SK-N-SH treated with all-trans-retinoic acid at 6 μM for 48 hours (cell line): Measurements from ENCODE around the gene CD4.

Experiments used
- ATAC-seq: fragments of 200-7000 bp; cut with Tn5 transposase; 3 replicates; pipeline ENCODE4 v1.9.1; 2020; ENCODE audit warnings: mild to moderate bottlenecking, moderate library complexity
- ARNTL ChIP-seq: fragments of 450-650 bp; formaldehyde crosslinking; IDR thresholded peaks from 2 replicates; pipeline ENCODE4 v1.5.0; 2020; ENCODE audit warnings: low read depth, mild to moderate bottlenecking, moderate library complexity, borderline replicate concordance
- BACH2 ChIP-seq: fragments of 250-450 bp; sonication (Bioruptor Pico); IDR thresholded peaks from 2 replicates; pipeline ENCODE4 v1.9.0; 2021; ENCODE audit warnings: mild to moderate bottlenecking, borderline replicate concordance
- CSDC2 ChIP-seq: fragments of 250-450 bp; sonication (Bioruptor Pico); IDR thresholded peaks from 2 replicates; pipeline ENCODE4 v1.5.0; 2020; ENCODE audit warnings: mild to moderate bottlenecking, moderate library complexity
- ESRRG ChIP-seq: fragments of 250-450 bp; sonication (Bioruptor Pico); IDR thresholded peaks from 2 replicates; pipeline ENCODE4 v1.6.1; 2021; ENCODE audit warnings: mild to moderate bottlenecking
- GLIS3 ChIP-seq: fragments of 250-450 bp; sonication (Bioruptor Pico); IDR thresholded peaks from 2 replicates; pipeline ENCODE4 v1.5.0; 2020; ENCODE audit warnings: mild to moderate bottlenecking, moderate library complexity
- ISL1 ChIP-seq: fragments of 250-450 bp; sonication (Bioruptor Pico); IDR thresholded peaks from 2 replicates; pipeline ENCODE4 v2.1.2; 2022; ENCODE audit warnings: mild to moderate bottlenecking, moderate library complexity
- PPARA ChIP-seq: fragments of 250-450 bp; sonication (Bioruptor Pico); IDR thresholded peaks from 2 replicates; pipeline ENCODE4 v1.5.0; 2020; ENCODE audit warnings: mild to moderate bottlenecking, borderline replicate concordance
- RARB ChIP-seq: fragments of 250-450 bp; sonication (Bioruptor Pico); IDR thresholded peaks from 2 replicates; pipeline ENCODE4 v1.8.0; 2021; ENCODE audit warnings: mild to moderate bottlenecking, moderate library complexity
- SNAI2 ChIP-seq: fragments of 250-450 bp; sonication (Bioruptor Pico); IDR thresholded peaks from 2 replicates; pipeline ENCODE4 v1.5.0; 2020; ENCODE audit warnings: mild to moderate bottlenecking, moderate library complexity
- TCF4 ChIP-seq: fragments of 250-450 bp; sonication (Bioruptor Pico); IDR thresholded peaks from 2 replicates; pipeline ENCODE4 v1.8.0; 2021; ENCODE audit warnings: mild to moderate bottlenecking, moderate library complexity, borderline replicate concordance
- TOX ChIP-seq: fragments of 250-450 bp; sonication (Bioruptor Pico); IDR thresholded peaks from 2 replicates; pipeline ENCODE4 v1.8.0; 2021; ENCODE audit warnings: mild to moderate bottlenecking, moderate library complexity, borderline replicate concordance
- ZC3H10 ChIP-seq: fragments of 250-450 bp; sonication (Bioruptor Pico); IDR thresholded peaks from 2 replicates; pipeline ENCODE4 v1.5.1; 2021; ENCODE audit warnings: mild to moderate bottlenecking, moderate library complexity
- ZFP3 ChIP-seq: fragments of 250-450 bp; sonication (Bioruptor Pico); IDR thresholded peaks from 2 replicates; pipeline ENCODE4 v1.5.0; 2020; ENCODE audit warnings: mild to moderate bottlenecking, moderate library complexity
- ZNF565 ChIP-seq: fragments of 450-650 bp; formaldehyde crosslinking; conservative IDR thresholded peaks from 2 replicates; pipeline ENCODE4 v1.5.0; 2020; ENCODE audit warnings: low read depth, mild to moderate bottlenecking, moderate library complexity
- ZNF70 ChIP-seq: fragments of 450-650 bp; formaldehyde crosslinking; IDR thresholded peaks from 2 replicates; pipeline ENCODE4 v1.5.0; 2020; ENCODE audit warnings: mild to moderate bottlenecking, moderate library complexity
- ZNF8 ChIP-seq: fragments of 450-650 bp; formaldehyde crosslinking; IDR thresholded peaks from 2 replicates; pipeline ENCODE4 v1.5.0; 2020; ENCODE audit warnings: mild to moderate bottlenecking, moderate library complexity
- TF ChIP-seq, protein P1 (sequence below): fragments of 250-450 bp; sonication (Bioruptor Pico); IDR thresholded peaks from 2 replicates; pipeline ENCODE4 v1.8.0; 2021; ENCODE audit warnings: low read depth, mild to moderate bottlenecking, moderate library complexity, borderline replicate concordance
- TF ChIP-seq, protein P2 (sequence below): fragments of 250-450 bp; sonication (Bioruptor Pico); IDR thresholded peaks from 2 replicates; pipeline ENCODE4 v1.5.1; 2021; ENCODE audit warnings: mild to moderate bottlenecking, moderate library complexity
- TF ChIP-seq, protein P3 (sequence below): fragments of 250-450 bp; sonication (Bioruptor Pico); IDR thresholded peaks from 2 replicates; pipeline ENCODE4 v1.5.0; 2020; ENCODE audit warnings: mild to moderate bottlenecking, moderate library complexity

The CD4 gene

DNA sequence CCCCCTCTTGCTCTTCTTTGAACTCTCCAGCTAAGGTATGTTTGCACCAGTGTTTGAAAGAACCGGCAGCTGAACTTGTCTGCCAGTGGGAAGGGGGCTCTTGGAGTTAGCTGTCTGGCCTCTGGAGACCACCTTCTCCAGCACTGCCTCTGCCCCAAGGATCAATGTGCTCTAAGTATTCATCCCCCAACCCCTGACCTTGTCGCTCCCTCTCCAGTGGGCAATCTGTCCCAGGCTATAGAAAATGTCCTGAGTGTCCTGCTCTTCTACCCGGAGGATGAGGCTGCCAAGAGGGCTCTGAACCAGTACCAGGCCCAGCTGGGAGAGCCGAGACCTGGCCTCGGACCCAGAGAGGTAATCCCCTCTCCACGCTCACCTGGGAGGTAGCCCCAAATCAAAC lies 41.7 kb downstream of the CD4 start:
- TF ChIP-seq PPARA (CRISPR knock-in tag), result no peak
- TF ChIP-seq ARNTL (CRISPR knock-in tag), result no peak
- TF ChIP-seq, protein P1, sequence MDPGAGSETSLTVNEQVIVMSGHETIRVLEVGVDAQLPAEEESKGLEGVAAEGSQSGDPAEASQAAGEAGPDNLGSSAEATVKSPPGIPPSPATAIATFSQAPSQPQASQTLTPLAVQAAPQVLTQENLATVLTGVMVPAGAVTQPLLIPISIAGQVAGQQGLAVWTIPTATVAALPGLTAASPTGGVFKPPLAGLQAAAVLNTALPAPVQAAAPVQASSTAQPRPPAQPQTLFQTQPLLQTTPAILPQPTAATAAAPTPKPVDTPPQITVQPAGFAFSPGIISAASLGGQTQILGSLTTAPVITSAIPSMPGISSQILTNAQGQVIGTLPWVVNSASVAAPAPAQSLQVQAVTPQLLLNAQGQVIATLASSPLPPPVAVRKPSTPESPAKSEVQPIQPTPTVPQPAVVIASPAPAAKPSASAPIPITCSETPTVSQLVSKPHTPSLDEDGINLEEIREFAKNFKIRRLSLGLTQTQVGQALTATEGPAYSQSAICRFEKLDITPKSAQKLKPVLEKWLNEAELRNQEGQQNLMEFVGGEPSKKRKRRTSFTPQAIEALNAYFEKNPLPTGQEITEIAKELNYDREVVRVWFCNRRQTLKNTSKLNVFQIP, result no peak
- no peak for TF ChIP-seq ESRRG (CRISPR knock-in tag)
- no peak for TF ChIP-seq ZNF70 (CRISPR knock-in tag)
- TF ChIP-seq, protein P2, sequence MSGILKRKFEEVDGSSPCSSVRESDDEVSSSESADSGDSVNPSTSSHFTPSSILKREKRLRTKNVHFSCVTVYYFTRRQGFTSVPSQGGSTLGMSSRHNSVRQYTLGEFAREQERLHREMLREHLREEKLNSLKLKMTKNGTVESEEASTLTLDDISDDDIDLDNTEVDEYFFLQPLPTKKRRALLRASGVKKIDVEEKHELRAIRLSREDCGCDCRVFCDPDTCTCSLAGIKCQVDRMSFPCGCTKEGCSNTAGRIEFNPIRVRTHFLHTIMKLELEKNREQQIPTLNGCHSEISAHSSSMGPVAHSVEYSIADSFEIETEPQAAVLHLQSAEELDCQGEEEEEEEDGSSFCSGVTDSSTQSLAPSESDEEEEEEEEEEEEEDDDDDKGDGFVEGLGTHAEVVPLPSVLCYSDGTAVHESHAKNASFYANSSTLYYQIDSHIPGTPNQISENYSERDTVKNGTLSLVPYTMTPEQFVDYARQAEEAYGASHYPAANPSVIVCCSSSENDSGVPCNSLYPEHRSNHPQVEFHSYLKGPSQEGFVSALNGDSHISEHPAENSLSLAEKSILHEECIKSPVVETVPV (CRISPR knock-in tag), result no peak
- no peak for TF ChIP-seq ZFP3
- TF ChIP-seq TOX, result no peak
- no peak for TF ChIP-seq ZNF8 (CRISPR knock-in tag)
- no peak for TF ChIP-seq ZC3H10 (CRISPR knock-in tag)
- no peak for TF ChIP-seq SNAI2 (CRISPR knock-in tag)
- TF ChIP-seq ZNF565 (CRISPR knock-in tag), result no peak
- no peak for TF ChIP-seq TCF4 (CRISPR knock-in tag)
- no peak for ATAC-seq

DNA sequence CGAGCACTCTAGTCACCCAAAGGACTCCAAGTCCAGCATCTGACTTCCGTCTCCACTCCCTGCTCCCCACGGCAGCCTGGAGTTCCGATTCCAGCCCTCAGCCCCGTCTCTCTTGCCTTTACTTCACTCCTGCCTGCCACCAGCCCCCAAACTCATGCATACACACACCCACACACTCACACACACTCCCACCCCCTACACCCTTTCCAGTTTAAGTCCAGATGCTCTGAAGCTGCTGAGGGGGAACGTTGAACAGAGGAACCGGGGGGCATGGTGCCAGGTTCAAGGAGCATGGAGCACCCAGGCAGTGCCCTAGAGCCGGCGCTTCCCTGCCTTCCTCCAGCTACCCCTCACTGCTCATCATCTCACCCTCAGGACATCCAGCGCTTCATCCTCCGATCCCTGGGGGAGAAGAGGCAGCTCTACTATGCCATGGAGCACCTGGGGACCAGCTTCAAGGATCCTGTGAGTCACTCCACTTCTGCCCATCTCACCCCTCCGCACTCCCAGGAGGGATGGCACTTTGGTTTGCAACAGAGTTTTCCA lies 42.2 kb downstream of the CD4 start:
- ATAC-seq, result no peak
- TF ChIP-seq TOX (no peak), TCF4 (CRISPR knock-in tag) (no peak), ZNF8 (CRISPR knock-in tag) (no peak), CSDC2 (CRISPR knock-in tag) (no peak), ISL1 (no peak), ZC3H10 (CRISPR knock-in tag) (no peak), ESRRG (CRISPR knock-in tag) (no peak), SNAI2 (CRISPR knock-in tag) (no peak)

DNA sequence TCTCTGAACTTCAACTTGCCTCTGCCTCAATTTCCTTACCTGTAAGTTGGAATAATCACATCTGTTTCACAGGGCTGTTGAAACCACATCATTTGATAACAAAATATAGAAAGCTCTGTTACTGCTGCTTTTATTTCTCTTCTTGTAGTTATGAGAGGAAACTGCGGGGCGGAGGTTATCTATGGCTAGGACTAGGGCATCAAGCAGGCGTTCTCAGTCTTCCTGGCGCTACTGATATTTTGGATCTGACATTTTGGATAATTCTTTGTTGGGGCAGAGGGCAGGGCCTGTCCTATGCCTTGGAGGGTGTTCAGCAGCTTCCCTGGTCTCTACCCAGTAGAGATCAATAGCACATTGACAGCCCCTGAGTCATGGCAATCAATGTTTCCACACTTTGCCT lies 42.8 kb downstream of the CD4 start:
- ATAC-seq, result no peak
- no peak for TF ChIP-seq RARB (CRISPR knock-in tag)
- TF ChIP-seq, protein P1, result no peak
- no peak for TF ChIP-seq ZFP3
- no peak for TF ChIP-seq ESRRG (CRISPR knock-in tag)
- TF ChIP-seq BACH2, result no peak
- TF ChIP-seq ISL1, result no peak
- no peak for TF ChIP-seq GLIS3 (CRISPR knock-in tag)
- no peak for TF ChIP-seq PPARA (CRISPR knock-in tag)
- TF ChIP-seq, protein P3, sequence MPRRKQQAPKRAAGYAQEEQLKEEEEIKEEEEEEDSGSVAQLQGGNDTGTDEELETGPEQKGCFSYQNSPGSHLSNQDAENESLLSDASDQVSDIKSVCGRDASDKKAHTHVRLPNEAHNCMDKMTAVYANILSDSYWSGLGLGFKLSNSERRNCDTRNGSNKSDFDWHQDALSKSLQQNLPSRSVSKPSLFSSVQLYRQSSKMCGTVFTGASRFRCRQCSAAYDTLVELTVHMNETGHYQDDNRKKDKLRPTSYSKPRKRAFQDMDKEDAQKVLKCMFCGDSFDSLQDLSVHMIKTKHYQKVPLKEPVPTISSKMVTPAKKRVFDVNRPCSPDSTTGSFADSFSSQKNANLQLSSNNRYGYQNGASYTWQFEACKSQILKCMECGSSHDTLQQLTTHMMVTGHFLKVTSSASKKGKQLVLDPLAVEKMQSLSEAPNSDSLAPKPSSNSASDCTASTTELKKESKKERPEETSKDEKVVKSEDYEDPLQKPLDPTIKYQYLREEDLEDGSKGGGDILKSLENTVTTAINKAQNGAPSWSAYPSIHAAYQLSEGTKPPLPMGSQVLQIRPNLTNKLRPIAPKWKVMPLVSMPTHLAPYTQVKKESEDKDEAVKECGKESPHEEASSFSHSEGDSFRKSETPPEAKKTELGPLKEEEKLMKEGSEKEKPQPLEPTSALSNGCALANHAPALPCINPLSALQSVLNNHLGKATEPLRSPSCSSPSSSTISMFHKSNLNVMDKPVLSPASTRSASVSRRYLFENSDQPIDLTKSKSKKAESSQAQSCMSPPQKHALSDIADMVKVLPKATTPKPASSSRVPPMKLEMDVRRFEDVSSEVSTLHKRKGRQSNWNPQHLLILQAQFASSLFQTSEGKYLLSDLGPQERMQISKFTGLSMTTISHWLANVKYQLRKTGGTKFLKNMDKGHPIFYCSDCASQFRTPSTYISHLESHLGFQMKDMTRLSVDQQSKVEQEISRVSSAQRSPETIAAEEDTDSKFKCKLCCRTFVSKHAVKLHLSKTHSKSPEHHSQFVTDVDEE, result no peak
- TF ChIP-seq ZC3H10 (CRISPR knock-in tag), result no peak
- no peak for TF ChIP-seq ZNF565 (CRISPR knock-in tag)
- no peak for TF ChIP-seq ZNF70 (CRISPR knock-in tag)
- no peak for TF ChIP-seq TOX
- TF ChIP-seq SNAI2 (CRISPR knock-in tag), result no peak
- TF ChIP-seq, protein P2 (CRISPR knock-in tag), result no peak
